Ishikawa (cell line): ENCODE data around the gene HOMER1.
A peak's percentile ranks its signal among the peaks of the same experiment; 100 is the strongest.

Experiments used
- CEBPB ChIP-seq: IDR thresholded peaks from 2 replicates; pipeline ENCODE4 v1.6.1; 2012
- CREB1 ChIP-seq: IDR thresholded peaks from 2 replicates; pipeline ENCODE4 v1.6.1; 2012; ENCODE audit warnings: low read depth
- EGR1 ChIP-seq: IDR thresholded peaks from 2 replicates; pipeline ENCODE4 v1.6.1; 2012
- EP300 ChIP-seq: IDR thresholded peaks from 2 replicates; pipeline ENCODE4 v1.6.1; 2012; ENCODE audit warnings: borderline replicate concordance
- FOXM1 ChIP-seq: IDR thresholded peaks from 2 replicates; pipeline ENCODE4 v1.6.1; 2012; ENCODE audit warnings: low read depth, borderline replicate concordance
- NFIC ChIP-seq: IDR thresholded peaks from 2 replicates; pipeline ENCODE4 v1.6.1; 2012
- RAD21 ChIP-seq: IDR thresholded peaks from 2 replicates; pipeline ENCODE4 v1.6.1; 2012; ENCODE audit warnings: low read depth
- REST ChIP-seq: IDR thresholded peaks from 2 replicates; pipeline ENCODE4 v1.6.1; 2012; ENCODE audit warnings: low read depth, mild to moderate bottlenecking
- TAF1 ChIP-seq: IDR thresholded peaks from 2 replicates; pipeline ENCODE4 v1.6.1; 2012; ENCODE audit warnings: low read depth, mild to moderate bottlenecking
- TCF12 ChIP-seq: IDR thresholded peaks from 2 replicates; pipeline ENCODE4 v1.6.1; 2012; ENCODE audit warnings: low read depth
- TEAD4 ChIP-seq: IDR thresholded peaks from 2 replicates; pipeline ENCODE4 v1.6.1; 2012
- USF1 ChIP-seq: IDR thresholded peaks from 2 replicates; pipeline ENCODE4 v1.6.1; 2012
- YY1 ChIP-seq: IDR thresholded peaks from 2 replicates; pipeline ENCODE4 v1.6.1; 2012; ENCODE audit warnings: low read depth
- ZBTB7A ChIP-seq: IDR thresholded peaks from 2 replicates; pipeline ENCODE4 v1.6.1; 2012; ENCODE audit warnings: low read depth
- TF ChIP-seq, protein P1 (sequence below): IDR thresholded peaks from 2 replicates; pipeline ENCODE4 v1.6.1; 2012

HOMER1 gene

GRCh38 chr5:79514391-79515105 is 614 bp upstream of the HOMER1 start:
- TF ChIP-seq FOXM1, result 0 out of 2 replicates have a peak, but pooled peaks have one; percentile 20
- TF ChIP-seq TEAD4, result peak; percentile 48
- TF ChIP-seq TAF1, result peak; percentile 88
- peak; percentile 83 for TF ChIP-seq YY1
- TF ChIP-seq, protein P1, sequence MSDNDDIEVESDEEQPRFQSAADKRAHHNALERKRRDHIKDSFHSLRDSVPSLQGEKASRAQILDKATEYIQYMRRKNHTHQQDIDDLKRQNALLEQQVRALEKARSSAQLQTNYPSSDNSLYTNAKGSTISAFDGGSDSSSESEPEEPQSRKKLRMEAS, result peak; percentile 90
- TF ChIP-seq CEBPB, result no peak
- no peak for TF ChIP-seq REST
- peak; percentile 62; the same call in 1 of the 2 replicates for TF ChIP-seq NFIC
- TF ChIP-seq ZBTB7A, result no peak
- peak; percentile 51; the same call in 1 of the 2 replicates for TF ChIP-seq EP300
- no peak for TF ChIP-seq RAD21
- no peak; the same call in none of the 2 replicates for TF ChIP-seq TCF12
- TF ChIP-seq CREB1, result peak; percentile 99
- peak; percentile 78 for TF ChIP-seq EGR1
- TF ChIP-seq USF1, result peak; percentile 83

GRCh38 chr5:79513308-79513703 is 628 bp downstream of the HOMER1 start:
- TF ChIP-seq, protein P1, result no peak; the same call in 1 of the 2 replicates
- TF ChIP-seq CREB1 (no peak), USF1 (no peak), TEAD4 (no peak), ZBTB7A (no peak), CEBPB (no peak), EGR1 (no peak), EP300 (no peak), YY1 (no peak), TCF12 (no peak), TAF1 (no peak), FOXM1 (no peak), RAD21 (no peak), REST (no peak), NFIC (no peak)

GRCh38 chr5:79512471-79513307 is 1.2 kb downstream of the HOMER1 start:
- TF ChIP-seq, protein P1, result no peak
- no peak for TF ChIP-seq NFIC
- TF ChIP-seq FOXM1, result no peak
- no peak for TF ChIP-seq ZBTB7A
- no peak for TF ChIP-seq RAD21
- TF ChIP-seq TAF1, result no peak
- TF ChIP-seq CEBPB, result no peak
- no peak for TF ChIP-seq YY1
- no peak for TF ChIP-seq EGR1
- TF ChIP-seq USF1, result no peak

GRCh38 chr5:79512049-79512448 is 1.9 kb downstream of the HOMER1 start:
- TF ChIP-seq TAF1 (no peak), TCF12 (no peak), CREB1 (no peak), NFIC (no peak)
- TF ChIP-seq, protein P1, result no peak
